Measurements from ENCODE around the gene MUS81. TPM values are rescaled to one million over a fixed set of nuclear protein-coding genes. Genes with fewer than 3 reads are reported as not detected.
"Not testable (repeated sequence)": the region's sequence is repeated elsewhere in the genome, so short reads cannot be mapped to it uniquely, and the experiment has no call there.

The MUS81 gene, protein sequence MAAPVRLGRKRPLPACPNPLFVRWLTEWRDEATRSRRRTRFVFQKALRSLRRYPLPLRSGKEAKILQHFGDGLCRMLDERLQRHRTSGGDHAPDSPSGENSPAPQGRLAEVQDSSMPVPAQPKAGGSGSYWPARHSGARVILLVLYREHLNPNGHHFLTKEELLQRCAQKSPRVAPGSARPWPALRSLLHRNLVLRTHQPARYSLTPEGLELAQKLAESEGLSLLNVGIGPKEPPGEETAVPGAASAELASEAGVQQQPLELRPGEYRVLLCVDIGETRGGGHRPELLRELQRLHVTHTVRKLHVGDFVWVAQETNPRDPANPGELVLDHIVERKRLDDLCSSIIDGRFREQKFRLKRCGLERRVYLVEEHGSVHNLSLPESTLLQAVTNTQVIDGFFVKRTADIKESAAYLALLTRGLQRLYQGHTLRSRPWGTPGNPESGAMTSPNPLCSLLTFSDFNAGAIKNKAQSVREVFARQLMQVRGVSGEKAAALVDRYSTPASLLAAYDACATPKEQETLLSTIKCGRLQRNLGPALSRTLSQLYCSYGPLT
- total RNA-seq (2014; rRNA removed; shearing (Covaris generic)), result 13.6 and 20.0 TPM in 2 replicates

- peak; percentile 97 for DNase-seq (ENCODE audit: low spot score)
Measured at GRCh38 chr11:65860278-65861164, at the start of gene MUS81. Gene MUS81 (plus strand): TSS chr11:65860433. CDS start chr11:65860754, 321 bp downstream.

DNA sequence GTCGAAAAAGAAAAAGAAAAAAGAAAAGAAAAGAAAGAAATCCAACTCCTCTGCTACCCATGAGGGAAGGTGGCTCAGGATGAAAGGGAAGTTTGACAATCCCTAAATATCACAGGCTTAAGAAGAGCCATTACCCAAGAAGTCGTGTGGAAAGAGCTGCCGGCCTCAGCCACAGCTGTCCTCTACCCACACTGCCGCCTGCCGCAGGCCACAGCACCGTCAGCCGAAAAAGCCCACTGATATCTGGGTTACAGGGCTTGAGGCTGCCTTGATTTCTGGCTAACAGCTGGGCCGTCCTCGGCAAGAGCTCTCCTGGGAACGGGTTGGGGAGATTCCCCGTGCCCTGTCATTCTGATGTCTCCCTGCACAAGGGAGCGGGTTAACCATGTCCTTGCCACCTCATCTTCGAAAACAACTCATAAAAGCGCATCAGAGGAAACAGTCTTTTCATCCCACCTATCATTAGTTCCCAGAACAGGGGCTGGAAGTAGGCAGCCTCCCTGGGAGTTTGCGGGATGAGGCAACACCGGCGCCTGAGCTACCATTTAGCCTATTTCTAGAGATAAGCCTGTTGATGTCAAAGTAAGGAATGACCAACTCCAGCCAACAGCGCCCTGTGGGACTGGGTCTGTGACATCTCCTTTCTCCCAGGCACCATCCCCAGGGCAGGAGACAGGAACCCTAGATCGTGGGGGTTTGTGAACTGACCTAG, 48.3 kb upstream of the MUS81 start:
- no peak for DNase-seq (ENCODE audit: low spot score)

DNA sequence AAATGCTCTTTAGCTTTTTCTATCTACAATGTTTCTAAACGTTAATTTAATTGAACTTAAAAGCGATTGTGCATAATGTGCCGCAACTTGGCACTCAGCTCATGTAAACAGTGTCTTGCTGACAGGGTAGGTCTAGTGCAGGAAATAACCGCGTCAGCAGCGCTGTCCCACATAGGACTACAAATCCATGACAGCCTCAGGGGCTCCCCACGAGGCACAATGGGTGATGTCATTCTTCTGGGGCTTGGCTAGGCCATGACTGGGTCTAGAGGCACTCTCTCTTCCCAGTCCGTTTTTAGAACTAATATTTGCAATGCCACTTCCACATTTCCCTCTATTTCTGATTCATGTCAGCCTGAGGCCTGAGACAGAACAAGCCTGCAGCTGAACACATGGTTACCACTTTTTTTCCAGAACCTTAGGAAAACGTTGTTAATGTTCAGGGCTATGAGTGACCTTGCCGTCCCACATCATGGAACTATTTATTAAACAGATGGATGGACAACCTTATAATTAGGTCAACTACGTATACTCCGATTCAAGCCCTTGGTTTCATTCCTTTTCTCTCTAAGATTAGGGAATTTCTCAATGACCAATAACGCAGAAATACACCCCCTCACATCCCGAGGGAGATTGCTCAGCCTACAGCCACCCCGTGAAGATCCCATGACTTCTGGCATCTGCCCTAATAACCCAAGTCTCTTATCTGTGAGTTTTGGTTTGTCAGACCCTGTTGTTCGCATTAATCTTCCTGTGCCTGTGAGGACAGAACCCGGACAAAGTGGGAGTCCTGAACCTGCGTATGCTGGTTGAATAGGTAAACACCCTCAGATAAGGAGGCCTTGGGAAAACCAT, 45.9 kb upstream of the MUS81 start:
- DNase-seq (ENCODE audit: low spot score), result no peak

DNA sequence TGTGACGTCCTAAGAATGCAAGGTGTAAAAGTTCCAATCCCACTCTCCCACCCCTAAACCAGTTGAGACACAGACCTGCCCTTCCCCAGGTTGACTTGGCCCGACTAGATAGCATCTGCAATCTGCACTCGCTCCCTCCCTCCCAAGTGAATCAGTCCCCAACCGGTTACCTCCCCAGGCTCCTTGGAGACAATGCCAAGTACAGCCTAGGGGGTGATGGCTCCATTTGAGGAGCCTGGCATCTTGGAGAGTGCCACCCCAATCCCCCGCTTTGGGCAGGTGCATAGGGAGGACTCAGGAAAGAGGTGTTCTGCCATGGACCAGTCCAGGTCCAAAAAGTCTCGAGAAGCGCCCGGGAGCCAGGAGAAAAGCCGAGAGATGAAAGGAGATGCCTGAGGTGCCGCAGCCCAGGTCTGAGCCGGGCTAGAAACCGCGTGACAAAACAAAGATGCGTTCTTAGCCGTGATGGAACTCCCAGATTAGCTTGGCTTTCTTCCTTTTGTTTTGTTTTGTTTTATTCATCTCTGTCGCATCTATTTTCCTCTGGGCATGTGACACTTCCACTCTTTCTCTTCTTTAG, 45.2 kb upstream of the MUS81 start:
- no peak for DNase-seq (ENCODE audit: low spot score)

GRCh38 chr11:65816696-65817095, 43.5 kb upstream of the MUS81 start:
- no peak for DNase-seq (ENCODE audit: low spot score)

DNA sequence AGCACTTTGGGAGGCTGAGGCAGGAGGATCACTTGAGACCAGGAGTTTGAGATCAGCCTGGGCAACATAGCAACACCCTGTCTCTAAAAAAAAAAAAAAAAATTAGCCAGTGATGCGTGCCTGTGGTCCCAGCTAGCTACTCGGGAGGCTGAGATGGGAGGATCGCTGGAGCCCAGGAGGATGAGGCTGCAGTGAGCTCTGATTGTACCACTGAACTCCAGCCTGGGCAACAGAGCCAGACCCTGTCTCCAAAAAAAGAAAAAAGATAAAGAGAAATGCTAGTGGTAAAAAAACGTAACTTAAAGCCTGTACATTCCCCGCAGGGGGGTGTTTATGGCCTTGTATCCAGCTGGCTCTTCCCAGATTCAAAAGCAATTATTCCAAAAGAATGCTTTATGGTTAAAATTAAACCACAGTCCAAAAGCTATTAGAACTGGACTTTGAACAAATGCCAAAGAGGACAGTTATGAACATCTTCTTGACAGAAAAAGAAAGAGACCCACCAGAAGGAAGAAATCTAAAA, 42.9 kb upstream of the MUS81 start:
- no peak for DNase-seq (ENCODE audit: low spot score)

DNA sequence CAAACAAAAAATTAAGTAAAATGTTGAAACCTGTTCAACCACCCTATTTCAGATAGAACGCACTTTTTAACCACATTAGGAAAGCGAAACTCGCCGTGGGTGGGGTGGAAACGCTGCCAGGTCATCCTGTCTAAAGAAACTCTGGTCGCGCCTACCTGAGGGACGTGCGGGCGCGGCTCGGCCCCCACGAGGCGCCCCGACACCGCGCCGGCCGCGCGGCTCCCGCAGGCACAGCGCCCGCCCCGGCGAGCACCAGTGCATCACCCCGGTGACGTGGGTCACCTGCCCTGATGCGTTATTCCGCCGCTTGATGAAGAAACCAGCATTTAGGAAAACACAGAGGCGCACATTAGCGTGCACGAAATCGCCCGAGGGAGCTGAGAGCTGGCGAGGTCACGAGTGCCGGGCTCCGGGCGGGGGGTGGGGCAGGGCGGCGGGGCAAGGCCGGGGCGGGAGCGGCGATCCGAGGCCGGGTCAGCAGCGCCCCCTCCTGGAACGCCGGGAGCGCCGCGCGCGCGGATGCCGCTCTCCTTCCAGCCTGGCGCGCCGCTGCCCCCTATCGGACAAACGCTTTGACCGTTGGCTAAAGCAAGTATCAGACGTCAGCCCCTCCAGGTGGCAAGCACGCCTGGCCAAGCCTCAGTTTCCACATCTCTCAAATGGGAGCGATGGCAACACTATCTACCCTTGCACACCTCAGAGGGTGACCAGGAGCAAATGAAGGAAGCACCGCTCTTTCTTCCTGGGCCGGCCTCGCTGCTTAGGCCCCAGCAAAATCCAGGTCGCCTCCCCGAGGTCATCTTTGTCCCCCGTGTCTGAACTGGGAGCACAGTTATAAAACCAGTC, 42.2 kb upstream of the MUS81 start:
- peak; percentile 79 for DNase-seq (ENCODE audit: low spot score)

- DNase-seq (ENCODE audit: low spot score), result no peak
Measured at GRCh38 chr11:65821107-65821506, 39.1 kb upstream of the MUS81 start.

DNA sequence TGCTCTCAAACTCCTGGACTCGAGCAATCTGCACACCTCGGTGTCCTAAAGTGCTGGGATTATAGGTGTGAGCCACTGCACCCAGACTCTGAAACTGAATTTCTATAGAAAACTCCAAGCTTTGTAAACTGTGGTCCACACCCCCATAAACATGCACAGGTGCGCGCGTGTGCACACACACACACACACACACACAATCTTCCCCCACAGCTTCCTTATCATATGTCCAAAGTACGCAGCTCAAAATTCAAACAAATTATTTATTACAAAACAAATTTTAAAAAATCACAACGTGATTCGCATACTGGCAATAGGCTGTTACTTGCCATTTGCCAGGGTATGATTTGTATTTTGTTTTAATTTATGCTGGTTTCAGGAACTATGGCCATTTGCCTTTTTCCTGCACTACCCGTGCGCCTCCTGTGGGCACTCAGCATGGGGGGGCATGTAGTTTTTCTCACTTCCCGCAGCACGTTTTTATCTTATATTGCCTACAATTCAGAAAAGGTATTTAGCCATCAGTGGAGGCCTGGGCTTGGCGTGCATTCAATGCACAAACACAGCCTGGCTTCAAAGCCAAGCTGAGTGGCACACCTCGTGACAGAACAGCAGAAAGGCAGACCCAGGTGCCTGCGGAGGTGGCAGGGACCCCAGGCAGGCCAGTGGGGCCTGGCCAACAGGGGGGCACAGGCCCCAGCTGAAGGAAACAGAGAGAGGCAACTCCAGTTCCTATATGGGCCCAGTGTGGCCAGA, 37.3 kb upstream of the MUS81 start:
- no peak for DNase-seq (ENCODE audit: low spot score)

GRCh38 chr11:65826984-65827735, 33.1 kb upstream of the MUS81 start:
- DNase-seq (ENCODE audit: low spot score), result no peak

- no peak for DNase-seq (ENCODE audit: low spot score)
Measured at GRCh38 chr11:65829459-65829858, 30.8 kb upstream of the MUS81 start.

DNA sequence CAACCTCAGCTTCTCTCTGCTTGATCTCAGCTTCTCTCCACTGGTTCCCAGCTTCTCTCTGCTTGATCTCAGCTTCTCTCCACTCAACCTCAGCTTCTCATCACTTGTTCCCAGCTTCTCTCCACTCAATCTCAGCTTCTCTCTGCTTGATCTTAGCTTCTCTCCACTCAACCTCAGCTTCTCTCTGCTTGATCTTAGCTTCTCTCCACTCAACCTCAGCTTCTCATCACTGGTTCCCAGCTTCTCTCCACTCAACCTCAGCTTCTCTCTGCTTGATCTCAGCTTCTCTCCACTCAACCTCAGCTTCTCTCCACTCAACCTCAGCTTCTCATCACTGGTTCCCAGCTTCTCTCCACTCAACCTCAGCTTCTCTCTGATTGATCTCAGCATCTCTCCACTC, 28.0 kb upstream of the MUS81 start:
- DNase-seq (ENCODE audit: low spot score), result not testable (repeated sequence)

- DNase-seq (ENCODE audit: low spot score), result no peak
Measured at GRCh38 chr11:65833297-65834030, 26.8 kb upstream of the MUS81 start, which contains the start of gene SNX32. Gene SNX32 (plus strand): TSS chr11:65833963. CDS start chr11:65834066, 103 bp downstream.

DNA sequence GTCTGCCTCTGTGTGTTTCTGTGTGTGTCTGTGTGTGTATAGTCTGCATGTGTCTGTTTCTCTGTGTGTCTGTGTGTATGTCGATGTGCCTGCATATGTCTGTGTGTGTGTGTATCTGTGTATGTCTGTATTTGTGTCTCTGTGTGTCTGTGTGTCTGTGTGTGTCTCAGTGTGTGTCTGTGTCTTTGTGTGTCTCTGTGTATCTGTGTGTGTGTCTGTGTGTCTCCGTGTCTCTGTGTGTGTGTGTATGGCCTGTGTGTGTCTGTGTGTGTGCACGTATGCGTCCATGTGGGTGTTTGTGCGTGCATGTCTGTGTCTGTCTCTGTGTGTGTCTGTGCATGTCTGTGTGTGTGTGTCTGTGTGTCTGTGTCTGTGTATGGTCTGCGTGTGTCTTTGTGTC, 26.0 kb upstream of the MUS81 start:
- no peak for DNase-seq (ENCODE audit: low spot score)

DNA sequence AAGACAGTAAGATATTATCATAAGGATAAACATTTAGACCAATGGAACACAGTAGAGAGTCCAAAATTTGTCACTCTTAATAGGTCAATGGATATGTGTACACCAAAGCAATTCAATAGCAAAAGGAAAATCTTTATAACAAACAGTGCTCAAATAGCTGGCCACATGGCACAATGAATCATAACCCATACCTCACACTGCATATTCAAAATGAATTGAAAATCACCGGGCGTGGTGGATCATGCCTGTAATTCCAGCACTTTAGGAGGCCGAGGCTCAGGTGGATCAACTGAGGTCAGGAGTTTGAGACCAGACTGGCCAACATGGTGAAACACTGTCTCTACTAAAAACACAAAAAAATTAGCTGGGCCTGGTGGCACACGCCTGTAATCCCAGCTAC, 18.1 kb upstream of the MUS81 start:
- no peak for DNase-seq (ENCODE audit: low spot score)

- no peak for DNase-seq (ENCODE audit: low spot score)
Measured at GRCh38 chr11:65843811-65844210, 16.4 kb upstream of the MUS81 start.
